Activated CD4-positive, alpha-beta T cell treated with anti-CD3 and anti-CD28 coated beads for 1 hour (primary cell): ENCODE data around the gene MDM1.

Source experiments
- DNase-seq: peaks from one replicate; pipeline ENCODE4 v3.0.0-alpha.2; 2020

Gene MDM1

GRCh38 chr12:68331869-68332727 lies at the start of gene MDM1:
Gene MDM1 (minus strand): TSS chr12:68332362. CDS start chr12:68332245, 117 bp downstream.
- DNase-seq, result peak; percentile 91

GRCh38 chr12:68381476-68382219 lies 49.5 kb upstream of the MDM1 start:
- DNase-seq, result no peak

DNA sequence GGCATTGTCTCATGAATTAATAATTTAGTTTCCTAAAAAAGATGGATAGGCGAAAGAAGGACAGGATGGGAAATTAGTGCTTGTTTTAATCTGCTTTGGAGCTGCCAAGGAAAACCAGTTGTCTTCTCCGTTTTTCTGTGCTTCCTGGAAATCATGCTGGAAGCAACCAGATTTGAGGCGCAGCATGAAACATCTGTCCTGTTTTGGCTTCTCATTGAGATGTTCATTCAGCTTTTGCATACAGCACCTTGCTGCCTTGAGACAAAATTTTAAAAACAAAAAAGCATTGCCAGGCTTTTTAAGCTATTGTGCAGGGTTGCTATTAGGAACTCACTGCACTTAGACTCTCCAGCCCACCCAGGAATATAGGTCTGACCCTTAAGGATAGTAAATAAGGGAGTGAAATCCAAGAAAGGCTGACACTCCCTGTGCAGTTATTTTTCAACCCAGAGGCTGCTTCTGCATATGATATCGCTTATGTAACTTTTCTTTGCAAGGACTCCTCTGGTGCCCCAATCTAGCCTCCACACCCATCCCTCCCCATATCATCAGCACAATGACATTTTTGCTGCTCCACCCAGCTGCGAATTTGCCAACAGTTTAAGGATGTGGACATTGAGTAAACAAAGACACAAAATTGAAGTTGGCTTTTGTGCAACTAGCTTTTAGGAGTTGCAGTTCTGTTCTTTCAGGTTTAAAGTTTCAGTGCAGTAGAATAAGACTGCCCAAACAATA lies 46.9 kb upstream of the MDM1 start:
- no peak for DNase-seq

DNA sequence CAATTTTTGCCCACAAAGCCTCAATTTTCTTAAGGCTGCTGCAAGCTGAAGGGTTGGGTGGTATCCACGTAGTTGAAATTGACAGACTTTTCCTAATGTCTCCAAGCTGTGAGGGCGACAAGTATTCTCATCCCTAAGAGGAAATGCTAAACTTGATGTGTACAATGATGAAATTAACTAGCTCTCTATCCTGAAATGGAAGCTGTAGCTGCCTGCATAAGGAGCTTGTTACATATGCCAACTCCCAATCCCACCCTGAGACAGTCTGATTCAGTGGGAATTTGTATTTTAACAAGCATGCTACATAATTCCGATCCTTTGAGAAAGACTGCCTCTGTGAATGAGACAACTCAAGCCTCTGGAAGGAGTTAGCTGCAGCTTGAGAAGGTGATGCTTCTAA lies 45.7 kb upstream of the MDM1 start:
- DNase-seq, result no peak

- DNase-seq, result no peak
Measured at GRCh38 chr12:68376901-68377300, 44.7 kb upstream of the MDM1 start.

GRCh38 chr12:68375756-68376695 lies 43.9 kb upstream of the MDM1 start:
- no peak for DNase-seq

DNA sequence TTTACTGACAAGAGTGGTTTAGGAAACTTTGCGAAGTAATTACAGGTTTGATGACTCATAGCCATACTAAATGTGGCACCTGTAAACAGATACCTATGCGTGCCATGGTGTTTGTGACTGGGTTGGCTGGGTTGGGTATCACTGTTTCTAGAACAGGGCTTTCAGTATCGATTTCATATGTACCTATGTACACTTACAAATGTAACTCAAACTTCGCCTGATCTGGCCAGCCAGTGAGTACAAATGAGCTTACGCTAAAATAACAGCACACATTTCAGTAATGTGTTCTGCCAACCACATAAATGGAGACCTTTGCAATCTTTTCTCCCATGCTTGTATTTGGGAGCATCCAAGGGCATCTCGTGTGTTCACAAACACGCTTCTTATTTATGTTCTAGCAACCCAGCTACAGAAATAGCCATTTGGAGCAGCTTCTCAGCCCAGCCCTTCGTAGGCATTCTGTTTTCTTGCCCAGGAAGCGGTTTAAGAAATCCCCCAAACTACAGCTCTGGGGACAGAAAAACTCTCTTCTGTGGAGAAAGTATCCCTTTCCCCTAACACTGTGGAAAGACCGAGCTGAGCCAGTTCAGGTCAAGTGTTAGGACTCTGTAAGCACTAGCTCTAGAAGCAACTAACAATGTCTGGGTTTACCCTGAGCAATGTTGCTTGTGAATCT lies 42.3 kb upstream of the MDM1 start:
- DNase-seq, result peak; percentile 22

- no peak for DNase-seq
Measured at GRCh38 chr12:68370667-68371066, 38.5 kb upstream of the MDM1 start.

GRCh38 chr12:68370006-68370590 lies 37.9 kb upstream of the MDM1 start:
- DNase-seq, result no peak

DNA sequence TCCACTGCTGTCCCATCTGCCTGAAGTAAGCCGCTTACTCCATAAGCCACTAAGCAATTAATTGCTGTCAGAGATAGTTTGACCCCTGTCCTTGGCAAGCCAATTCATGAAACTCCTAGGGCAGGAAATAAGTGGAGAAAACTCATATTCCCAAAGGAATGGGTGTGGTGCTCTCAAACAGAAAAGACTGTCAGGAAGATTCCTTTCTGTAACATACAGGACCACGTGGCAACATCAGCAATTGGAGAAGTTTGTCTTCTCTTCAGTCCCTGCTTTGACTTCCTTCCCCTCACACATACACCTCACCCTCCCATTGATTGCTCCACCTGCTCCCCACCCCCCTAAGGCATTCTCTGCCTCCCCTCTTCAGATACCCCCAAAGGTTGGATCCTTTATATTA lies 36.2 kb upstream of the MDM1 start:
- DNase-seq, result no peak

DNA sequence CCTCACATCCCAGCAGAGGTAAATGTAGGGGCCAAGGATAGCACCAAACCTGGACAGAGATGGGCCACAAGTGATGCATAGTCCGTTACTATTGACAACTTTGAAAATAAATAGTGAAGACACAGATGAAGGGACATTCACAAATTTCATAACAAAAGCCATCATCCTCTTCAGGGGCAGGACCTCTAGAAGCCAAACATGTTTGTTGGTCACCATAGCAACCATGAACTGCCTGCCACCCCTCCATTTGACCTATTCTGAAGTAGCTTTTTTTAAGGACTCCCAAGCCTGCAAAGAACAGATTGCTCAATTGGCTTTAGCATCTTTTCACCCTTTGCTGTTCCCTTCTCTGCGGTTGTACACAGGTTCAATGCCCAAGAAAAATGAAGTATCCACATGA lies 35.7 kb upstream of the MDM1 start:
- DNase-seq, result no peak

DNA sequence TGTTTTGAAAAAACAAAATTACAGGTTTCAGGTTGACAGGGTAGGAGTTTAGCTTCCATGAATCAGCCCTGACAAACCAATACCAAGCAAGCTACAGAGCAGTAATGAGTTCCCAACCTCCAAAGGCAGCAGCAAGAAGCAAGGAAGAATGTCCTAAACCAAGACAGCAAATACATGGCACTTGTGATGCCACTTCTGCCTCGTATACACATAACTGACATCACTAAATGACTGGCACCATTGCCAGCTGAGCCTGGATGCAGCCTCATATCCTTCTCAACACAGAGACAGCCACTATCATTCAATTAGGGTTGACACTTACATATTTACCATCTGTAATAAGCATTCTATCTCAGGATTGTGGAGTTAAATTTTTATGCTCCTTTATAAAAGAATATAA lies 35.0 kb upstream of the MDM1 start:
- no peak for DNase-seq

- peak; percentile 51 for DNase-seq
Measured at GRCh38 chr12:68364893-68365725, 32.9 kb upstream of the MDM1 start.

DNA sequence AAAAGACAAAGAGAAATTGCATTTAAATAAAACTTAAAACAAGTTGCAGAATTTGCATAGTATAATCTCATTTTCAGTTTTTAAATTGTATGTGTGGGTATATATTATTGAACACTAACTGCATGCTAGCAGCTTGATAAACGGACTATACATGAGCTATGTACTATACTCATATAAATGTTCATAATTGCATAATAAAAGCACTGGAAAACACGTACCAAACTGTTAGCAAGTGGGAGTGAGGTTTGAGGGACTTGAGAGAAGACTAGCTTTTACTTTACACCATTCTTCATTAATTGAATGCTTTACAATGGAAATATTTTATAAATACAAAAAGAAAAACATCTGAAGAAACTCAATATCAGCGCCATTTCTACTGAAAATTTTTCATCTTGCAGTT lies 32.2 kb upstream of the MDM1 start:
- no peak for DNase-seq

DNA sequence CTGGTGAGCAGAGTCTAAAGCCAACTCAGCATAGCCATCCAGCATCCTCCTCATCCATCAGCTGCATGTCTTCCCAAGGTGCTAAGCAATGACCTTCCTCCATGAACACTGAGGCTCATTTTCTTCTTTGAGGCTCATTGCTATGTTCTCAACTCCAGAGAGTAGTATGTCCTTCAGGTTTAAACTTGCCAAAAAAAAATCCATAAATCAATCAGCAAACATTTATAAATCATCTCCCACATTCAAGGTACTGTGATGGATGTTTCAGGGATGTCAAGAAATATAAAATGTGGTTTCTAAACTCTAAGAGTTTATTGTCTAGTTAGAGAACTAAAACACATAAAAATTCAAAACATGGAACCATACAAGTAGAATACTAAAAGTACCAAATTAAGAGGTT lies 29.8 kb upstream of the MDM1 start:
- no peak for DNase-seq

DNA sequence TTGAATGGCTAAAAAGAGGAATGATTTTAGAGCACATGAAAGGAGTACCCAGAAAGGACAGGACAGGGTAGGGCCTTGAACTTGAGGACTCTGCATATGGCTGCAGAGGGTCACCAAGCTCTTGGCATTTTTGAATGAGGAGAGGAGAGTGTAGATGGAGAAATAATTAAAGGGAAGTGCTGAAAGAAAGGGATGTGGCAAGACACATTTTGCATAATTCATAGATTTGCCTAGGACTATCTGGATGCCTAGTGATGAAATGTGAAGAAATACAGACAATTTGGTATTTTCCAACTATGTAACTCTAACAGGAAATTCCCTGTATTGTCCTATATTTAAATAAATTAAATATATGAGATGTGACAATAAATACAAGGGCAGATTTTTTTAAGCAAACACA lies 27.5 kb upstream of the MDM1 start:
- DNase-seq, result no peak

GRCh38 chr12:68358532-68359485 lies 26.6 kb upstream of the MDM1 start:
- DNase-seq, result peak; percentile 33

DNA sequence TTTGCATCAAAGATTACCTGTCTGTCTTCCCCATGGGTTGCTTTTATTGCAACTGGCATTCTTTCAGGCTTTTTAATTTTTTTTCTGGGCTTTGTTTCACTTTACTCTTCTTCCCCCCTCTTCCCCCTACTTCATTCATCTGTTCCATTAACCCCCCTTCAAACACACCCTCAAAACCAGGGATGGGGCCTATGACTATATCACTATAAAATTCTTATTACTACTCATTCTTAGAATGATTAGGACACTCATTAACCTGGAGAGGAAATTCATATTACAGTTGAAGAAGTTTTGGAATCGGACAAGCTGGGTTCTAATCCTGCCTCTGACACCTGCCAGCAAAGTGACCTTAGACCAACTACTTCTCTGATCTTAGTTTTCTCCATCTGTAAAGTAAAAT lies 24.8 kb upstream of the MDM1 start:
- no peak for DNase-seq

- no peak for DNase-seq
Measured at GRCh38 chr12:68356060-68356695, 24.0 kb upstream of the MDM1 start.
